Measurements from ENCODE around the gene LRRIQ3. TPM values are rescaled to one million over a fixed set of nuclear protein-coding genes. Genes with fewer than 3 reads are reported as not detected.

LRRIQ3 gene
- total RNA-seq, 1 donor from 2014 or later: 0.82 TPM

DNA sequence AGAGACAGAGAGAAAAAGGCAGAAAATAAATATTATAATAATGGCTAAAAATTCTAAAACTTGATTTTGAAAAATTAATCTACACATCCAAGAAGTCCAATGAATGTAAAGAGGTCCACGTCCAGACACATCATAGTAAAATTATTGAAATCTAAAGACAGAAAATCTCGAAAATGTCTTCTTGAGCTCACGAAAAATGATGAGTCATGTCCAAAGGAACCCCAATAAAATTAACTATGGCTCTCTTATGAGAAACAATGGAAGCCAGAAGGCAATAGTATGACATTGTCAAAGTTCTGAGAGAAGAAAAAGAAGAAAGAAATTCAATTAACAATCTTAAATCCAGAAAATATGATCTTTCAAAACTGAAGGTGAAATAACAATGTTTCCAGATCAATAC is 84.6 kb downstream of the LRRIQ3 start:
- FAIRE-seq (no peak), DNase-seq (ENCODE audit: low spot score in 2 of 2) (no peak)

DNA sequence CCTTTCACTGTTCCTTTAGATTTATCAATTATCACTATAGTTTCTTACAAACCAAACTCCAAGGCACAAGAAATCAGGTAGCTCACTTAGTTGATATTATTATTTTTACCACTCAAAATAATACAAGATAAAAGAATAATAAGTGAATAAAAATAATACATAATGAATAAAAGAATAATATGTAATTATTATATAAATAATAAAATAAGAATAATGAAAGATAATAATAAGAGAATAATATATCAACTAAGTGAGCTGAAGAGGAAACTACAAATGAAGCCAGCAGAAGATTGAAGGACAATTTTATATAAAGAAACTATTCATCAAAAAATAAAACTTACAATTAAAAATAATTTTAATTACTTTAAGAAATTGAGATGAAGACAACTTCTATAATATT is 90.6 kb downstream of the LRRIQ3 start:
- FAIRE-seq: no peak
- no peak for DNase-seq (ENCODE audit: low spot score in 2 of 2)

DNA sequence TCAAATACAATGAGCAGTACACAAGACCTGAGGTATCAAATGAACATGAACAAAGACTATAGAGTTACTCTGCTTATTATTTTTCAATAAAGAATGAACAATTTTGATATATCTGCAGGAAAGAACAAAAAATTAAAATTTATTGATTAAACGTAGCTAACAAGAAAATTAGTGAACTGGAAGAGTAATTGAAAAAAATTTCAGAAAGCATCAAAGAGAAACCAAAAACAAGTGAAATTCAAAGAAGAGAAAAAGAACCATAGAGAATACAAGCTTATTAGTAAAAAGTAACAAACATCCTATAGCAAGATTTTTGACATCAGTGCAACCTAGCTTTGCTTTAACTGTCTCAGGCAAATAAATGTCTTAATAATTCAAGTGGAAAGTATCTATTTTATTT is 106.6 kb downstream of the LRRIQ3 start:
- FAIRE-seq: no peak
- DNase-seq (ENCODE audit: low spot score in 2 of 2): no peak

DNA sequence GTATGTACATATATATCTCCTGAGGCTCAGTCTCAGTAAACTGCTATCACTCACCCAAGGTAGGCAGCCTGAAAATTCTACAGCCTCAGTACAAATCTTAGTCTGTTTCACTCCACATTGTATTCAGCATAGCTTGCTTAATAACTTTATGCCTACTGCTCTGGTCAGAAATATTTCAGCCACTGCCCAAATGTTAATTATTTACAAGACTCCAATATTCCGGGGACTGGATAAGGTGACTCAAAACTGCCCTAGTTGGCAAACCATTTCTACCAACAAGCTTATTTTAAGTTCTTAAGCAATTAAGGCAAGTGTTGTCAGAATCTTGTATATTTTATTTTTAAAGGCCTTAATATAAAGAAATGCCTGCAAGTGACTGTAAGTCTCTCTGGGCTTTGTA is 114.8 kb downstream of the LRRIQ3 start:
- FAIRE-seq (no peak), DNase-seq (ENCODE audit: low spot score in 2 of 2) (no peak)

DNA sequence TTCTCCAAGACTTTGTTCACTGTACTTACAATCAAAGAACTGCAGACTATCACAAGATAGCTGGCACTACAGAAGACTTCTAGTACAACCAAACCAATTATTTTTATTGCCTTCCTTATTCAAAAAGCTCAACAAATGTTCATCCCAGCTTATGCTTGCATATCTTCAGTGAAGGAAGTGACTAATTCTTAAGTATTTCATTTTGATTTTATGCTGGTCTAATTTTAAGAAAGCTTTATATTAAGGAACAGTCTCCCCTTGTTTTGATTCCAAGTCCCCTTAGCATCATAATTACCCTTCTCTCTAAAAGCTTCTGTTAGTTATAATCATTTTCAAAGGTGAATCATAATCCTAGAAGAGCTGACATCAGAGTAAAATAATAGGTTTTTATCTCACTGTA is 132.9 kb downstream of the LRRIQ3 start:
- FAIRE-seq (no peak), DNase-seq (ENCODE audit: low spot score in 2 of 2) (no peak)

DNA sequence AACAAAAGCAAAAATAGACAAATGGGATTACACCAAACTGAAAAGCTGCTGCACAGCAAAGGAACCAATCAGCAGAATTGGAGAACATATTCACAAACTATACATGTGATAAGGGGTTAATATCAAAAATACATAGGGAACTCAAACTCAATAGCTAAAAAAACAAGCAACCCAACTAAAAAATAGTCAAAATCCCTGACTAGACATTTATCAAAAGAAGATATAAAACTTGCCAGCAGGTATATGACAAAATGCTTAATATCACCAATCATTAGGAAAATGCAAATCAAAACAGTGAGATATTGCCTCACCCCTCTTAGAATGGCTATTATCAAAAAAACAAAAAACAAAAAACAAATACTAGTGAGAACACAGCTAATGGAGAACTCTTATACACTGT is 140.3 kb downstream of the LRRIQ3 start:
- no peak for DNase-seq (ENCODE audit: low spot score in 2 of 2)
- FAIRE-seq: no peak

DNA sequence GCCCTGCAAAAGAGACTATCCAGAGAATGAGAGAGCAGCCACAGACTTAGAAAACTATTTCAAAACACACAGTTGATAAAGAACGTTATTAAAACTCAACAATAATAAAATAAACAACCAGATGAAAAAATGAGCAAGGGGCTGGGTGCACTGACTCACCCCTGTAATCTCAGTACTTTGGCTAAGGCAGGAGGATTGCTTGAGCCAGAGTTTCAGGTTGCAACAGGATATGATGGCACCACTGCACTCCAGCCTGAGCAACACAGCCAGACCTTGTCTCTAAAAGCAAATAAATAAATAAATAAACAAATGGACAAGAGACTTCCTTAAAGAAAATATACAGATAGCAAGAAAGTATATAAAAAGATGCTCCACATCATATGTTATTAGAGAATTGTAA is 144.6 kb downstream of the LRRIQ3 start:
- no peak for DNase-seq (ENCODE audit: low spot score in 2 of 2)
- no peak for FAIRE-seq

DNA sequence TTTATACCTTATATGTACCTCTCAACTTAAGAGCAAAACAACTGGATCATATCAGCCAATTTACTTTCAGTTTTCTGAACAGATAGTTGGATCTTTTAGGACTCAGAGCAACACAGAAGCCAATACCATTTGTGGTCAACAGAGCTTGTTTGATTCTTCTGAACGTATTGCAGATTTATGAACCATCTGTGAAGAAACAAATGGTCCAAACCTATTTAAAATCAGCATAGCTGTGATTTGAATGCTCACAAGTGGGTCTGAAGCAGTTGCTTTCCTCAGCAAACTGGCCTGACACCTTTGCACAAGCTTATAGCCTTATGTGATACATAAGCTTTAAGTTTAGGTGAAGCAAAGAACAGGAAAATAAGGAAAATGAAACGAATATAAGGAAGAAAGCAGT is 147.6 kb downstream of the LRRIQ3 start:
- FAIRE-seq (no peak), DNase-seq (ENCODE audit: low spot score in 2 of 2) (no peak)

DNA sequence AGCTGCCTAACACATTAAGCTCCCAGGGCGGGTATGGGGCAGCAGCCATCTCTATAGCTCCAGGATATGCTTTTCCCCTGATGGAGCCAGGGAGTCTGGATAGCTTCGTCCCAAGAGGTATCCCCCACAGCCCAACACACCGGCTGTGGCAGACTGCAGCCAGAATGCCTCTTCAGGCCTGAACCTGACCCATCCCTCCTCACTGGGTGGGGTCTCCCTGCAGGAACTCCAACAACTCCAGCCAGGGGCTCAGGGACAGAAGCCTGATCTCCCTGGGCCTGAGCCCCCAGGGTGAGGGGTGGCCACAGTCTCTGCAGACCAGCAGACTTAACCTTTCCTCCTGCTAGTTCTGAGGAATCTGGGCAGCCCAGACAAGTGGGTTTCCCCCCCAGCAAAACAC is 159.9 kb downstream of the LRRIQ3 start:
- FAIRE-seq: no peak

DNA sequence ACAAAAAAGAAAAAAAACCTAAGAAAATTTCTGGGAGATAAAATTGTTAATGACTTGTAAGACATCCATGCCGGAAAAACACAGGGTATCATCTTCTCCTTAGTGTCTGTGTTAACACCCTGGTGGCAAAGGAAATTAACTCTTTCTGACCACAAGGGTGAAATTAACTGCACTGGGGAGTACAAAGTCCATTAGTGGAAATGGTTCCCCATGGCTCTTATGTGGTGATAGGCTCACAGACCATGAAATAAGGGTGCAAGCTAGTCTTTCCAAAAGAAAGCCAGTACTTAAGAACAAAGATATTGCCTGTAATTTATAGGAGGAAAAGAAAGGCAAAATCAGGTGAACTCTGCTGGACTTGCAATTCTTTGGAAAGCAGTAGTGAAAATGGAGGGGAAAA is 185.4 kb downstream of the LRRIQ3 start:
- DNase-seq (ENCODE audit: low spot score in 2 of 2): no peak
- no peak for FAIRE-seq

More for the DNA sequence above, 159.9 kb downstream of the LRRIQ3 start:
- no peak for DNase-seq (ENCODE audit: low spot score in 2 of 2)

DNA sequence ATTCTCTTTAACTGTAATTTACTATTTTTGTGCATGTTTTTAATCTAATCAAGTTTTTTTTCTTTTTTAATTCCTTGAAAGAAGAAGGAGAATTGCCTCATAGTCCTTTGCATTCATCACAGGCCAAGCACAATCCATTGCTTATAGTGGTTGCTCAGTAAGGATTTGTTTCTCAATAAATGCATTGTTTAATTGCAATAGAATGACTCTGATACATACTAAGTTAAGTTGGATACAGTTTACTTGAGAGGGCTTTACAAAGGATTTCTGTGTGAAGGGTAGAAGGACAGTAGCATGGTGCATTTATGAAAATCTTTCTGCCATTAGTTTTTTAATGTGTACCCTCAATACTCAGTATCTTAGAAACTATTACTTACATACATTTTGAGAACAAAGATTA is 186.2 kb downstream of the LRRIQ3 start:
- DNase-seq (ENCODE audit: low spot score in 2 of 2) (no peak), FAIRE-seq (no peak)

DNA sequence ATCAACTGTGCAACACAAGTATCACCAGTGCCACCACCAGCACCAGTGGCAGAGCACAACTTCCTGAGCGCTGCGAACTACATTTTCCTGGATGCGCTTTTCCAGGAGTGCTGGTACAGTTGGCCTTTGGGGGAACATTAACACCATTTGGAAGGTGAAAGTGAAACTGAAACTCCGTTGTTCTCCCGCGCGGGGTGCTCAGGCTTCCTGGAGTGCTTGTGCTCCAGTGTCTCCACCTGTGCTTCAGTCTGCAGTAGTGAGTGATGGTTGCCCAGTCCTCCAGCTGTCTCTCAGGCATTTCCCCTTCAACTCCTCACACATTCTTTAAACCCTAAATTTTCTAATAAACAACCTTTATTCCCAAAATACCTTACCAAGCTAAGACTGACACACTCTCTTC is 187.8 kb downstream of the LRRIQ3 start:
- no peak for DNase-seq (ENCODE audit: low spot score in 2 of 2)
- FAIRE-seq: no peak

DNA sequence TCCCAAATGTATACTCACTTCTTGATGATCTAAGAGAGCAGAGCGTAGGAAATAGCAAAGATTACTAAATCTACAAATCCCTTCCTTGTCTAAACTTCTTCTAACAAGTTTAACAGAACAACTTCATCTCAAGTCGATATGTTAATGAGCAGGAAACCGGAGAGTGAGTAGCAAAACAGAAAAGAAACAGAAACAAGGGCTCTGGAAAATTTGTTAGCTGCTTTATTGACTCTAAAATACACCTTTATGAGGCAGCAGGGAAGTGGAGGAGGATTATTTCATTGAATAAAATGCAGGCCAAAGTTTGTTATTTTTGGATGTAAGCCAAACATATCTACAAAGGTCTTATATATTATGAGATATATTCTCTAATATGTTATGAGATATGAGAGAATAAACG is 192.4 kb downstream of the LRRIQ3 start:
- FAIRE-seq: no peak
- DNase-seq (ENCODE audit: low spot score in 2 of 2): no peak

DNA sequence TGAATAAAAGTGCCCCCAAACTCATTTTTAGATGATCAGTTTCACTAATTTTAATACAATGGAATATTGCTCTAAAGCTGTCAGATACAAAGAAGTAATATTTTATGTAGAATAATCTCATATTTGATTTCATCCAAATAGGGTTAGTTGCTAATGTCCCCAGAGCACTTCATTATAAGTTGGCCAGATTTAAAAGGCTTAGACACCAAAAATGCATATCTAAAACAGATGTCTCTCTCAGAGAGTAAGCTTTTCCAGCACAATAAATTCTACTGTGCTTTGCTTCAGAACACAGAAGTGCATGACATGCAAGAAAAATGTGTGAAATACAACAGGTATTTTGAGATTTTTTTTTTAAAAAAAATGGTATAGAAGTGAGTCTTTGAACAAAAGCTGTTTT is 194.2 kb downstream of the LRRIQ3 start:
- FAIRE-seq (no peak), DNase-seq (ENCODE audit: low spot score in 2 of 2) (no peak)

DNA sequence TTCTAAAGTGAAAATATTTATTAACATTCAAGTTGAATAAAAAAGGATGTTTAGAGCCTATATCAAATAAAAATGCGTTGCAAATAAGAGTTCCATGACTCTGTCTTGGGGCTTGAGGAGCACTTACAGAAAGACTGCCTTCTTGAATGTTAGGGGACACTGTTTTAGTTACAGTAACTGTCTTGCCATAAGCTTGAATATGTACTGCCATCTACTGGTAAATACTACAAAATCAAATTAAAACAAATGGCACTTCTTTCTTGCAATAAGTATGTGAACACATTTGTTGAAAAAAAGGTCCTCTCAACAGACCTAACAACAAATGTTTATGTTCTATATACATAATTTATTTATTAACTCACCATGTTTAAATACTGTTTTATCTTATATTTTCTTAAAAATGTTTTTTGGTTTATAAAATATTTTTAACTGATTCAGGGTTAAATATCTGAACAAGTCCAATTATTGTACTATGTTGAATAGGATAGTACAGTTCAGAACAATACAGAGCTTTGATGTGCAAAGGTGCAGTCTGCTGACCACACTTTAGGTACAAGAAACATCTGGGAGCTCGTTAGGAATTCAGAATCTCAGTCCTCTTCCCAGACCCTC is 199.5 kb downstream of the LRRIQ3 start:
- DNase-seq (ENCODE audit: low spot score in 2 of 2): peak in 1 of 2 donors; percentile 12
- FAIRE-seq: peak; percentile 96

DNA sequence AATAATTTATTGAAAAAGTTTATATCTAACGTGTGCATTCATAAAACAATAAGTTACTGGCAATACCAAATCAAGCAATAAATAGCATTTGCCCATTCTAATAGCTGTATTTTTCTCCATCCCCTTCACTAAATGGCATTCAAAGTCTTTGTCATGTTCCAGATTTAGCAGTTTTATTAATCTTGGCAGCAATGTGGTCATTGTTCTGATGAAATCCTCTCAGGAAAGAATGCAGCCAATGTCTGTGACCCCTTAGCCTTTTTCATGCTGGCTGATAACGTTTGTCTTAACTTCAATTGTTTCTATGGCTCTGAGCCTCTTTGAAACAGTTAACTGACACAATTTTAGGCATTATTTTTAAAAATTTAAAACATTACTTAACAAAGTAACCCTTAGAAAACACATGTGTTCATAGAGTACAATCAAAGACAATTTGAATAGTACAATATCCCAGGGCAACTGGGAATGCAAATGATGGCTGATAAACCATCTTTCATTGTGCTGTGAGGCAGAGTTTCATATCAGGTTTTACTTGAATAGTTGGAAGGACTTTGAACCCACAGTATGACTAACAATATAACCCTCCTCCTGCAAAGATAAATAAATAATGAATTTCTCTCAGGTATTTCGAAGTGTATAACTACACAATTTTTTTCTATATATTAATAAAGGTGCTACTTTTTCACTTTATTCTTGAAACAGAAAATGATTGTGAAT is 217.5 kb downstream of the LRRIQ3 start:
- no peak for FAIRE-seq
- DNase-seq (ENCODE audit: low spot score in 2 of 2): no peak

DNA sequence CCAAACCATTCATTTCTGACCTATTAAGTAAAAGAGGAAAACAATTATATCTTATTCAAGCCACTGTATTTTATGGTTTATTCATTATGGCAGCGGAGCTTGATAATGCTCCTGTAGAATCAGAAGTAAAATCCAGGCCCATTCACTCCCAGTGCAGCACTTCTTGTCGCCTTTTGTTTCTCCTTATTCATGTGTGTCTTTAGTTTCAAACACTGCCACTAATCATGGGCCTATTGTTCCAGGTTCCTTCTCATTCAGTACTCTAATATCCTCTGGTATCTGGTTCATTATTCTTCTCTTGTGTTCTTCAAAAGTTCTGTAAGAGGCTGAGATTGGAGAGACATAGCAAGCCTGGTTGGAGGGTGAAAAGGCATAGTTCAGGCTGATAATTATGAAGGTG is 218.3 kb downstream of the LRRIQ3 start:
- no peak for DNase-seq (ENCODE audit: low spot score in 2 of 2)
- no peak for FAIRE-seq

DNA sequence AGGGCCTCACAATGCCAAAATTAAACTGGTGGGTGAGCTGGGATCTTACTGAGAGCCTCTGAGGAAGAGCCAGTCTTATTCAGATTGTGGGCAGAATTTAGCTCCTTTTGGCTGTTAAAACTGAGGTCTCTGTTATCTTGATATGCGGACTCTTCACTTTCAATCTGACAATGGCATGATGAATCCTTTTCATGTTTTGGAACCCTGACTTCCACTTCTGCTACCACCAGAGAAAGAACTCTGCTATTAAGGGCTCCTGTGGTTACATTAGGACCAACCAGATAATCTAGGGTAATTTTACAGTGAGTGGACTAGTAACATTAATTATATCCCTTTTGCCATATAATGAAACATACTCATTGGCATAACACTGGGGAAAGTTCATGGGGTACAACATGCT is 219.0 kb downstream of the LRRIQ3 start:
- DNase-seq (ENCODE audit: low spot score in 2 of 2) (no peak), FAIRE-seq (no peak)

All from frontal cortex (tissue), 4 donors.